ENCODE results near the gene C1QA. TPM values are rescaled to one million over a fixed set of nuclear protein-coding genes. Genes with fewer than 3 reads are reported as not detected.

C1QA gene
- total and polyA plus RNA-seq, 8 donors, result 2.9 to 127 (median 74.1) TPM

GRCh38 chr1:22646384-22646783, 10.0 kb downstream of the C1QA start:
- no peak overlapping the region for H3K27ac ChIP-seq
- H3K4me3 ChIP-seq, result peak overlapping the region in 1 of 4 donors; percentile 4
- WGBS, 5 donors, result 0 to 96% (median 3%) methylated on average over 1 of the region's 1 CpG
- H3K4me1 ChIP-seq, result peaks cover 0 to 10% (median 7%) of the 10 kb centered on the region in 4 donors
- H3K9me3 ChIP-seq, result no peaks in the 10 kb centered on the region
- TF ChIP-seq CTCF (IDR thresholded peaks at IDR 0.05), result no peak
- TF ChIP-seq POLR2A (IDR thresholded peaks at IDR 0.05), result no peak
- no peak for TF ChIP-seq POLR2AphosphoS5 (IDR thresholded peaks at IDR 0.05)
- H3K27me3 ChIP-seq, result peaks cover 0 to 37% (median 0%) of the 10 kb centered on the region in 3 donors
- H3K36me3 ChIP-seq, result no peaks in the 10 kb centered on the region
- DNase-seq, result no peak
- intact Hi-C loops (cut with DNase I; ENCODE audit: low total_unique reads), result no loop called here

- Histone ChIP-seq H3K27ac (no peak overlapping the region), H3K4me1 (no peaks in the 10 kb centered on the region), H3K36me3 (no peaks in the 10 kb centered on the region), H3K27me3 (peaks cover 0 to 33% (median 6%) of the 10 kb centered on the region in 3 donors), H3K4me3 (no peak overlapping the region), H3K9me3 (no peaks in the 10 kb centered on the region)
- no peak for DNase-seq
- WGBS, 5 donors, result 87 to 93% (median 88%) methylated on average over 13 of the region's 13 CpGs
- no peak for TF ChIP-seq EP300 (IDR thresholded peaks at IDR 0.05)
- TF ChIP-seq POLR2AphosphoS5 (IDR thresholded peaks at IDR 0.05), result no peak
- TF ChIP-seq CTCF (IDR thresholded peaks at IDR 0.05), result no peak
- no peak for TF ChIP-seq POLR2A (IDR thresholded peaks at IDR 0.05)
- intact Hi-C loops (cut with DNase I; ENCODE audit: low total_unique reads), result no loop called here
Measured at GRCh38 chr1:22650089-22650693, 13.8 kb downstream of the C1QA start.

GRCh38 chr1:22651941-22652856, 15.8 kb downstream of the C1QA start:
- DNase-seq, result no peak
- intact Hi-C loops (cut with DNase I; ENCODE audit: low total_unique reads), result no loop called here
- Histone ChIP-seq H3K27ac (no peak overlapping the region), H3K27me3 (peaks cover 0 to 49% (median 16%) of the 10 kb centered on the region in 3 donors), H3K9me3 (no peaks in the 10 kb centered on the region), H3K4me3 (no peak overlapping the region), H3K36me3 (no peaks in the 10 kb centered on the region), H3K4me1 (no peaks in the 10 kb centered on the region)
- TF ChIP-seq POLR2AphosphoS5 (IDR thresholded peaks at IDR 0.05) (no peak), CTCF (IDR thresholded peaks at IDR 0.05) (no peak), EP300 (IDR thresholded peaks at IDR 0.05) (no peak), POLR2A (IDR thresholded peaks at IDR 0.05) (no peak)
- WGBS, 5 donors, result 63 to 73% (median 66%) methylated on average over 15 of the region's 15 CpGs

DNA sequence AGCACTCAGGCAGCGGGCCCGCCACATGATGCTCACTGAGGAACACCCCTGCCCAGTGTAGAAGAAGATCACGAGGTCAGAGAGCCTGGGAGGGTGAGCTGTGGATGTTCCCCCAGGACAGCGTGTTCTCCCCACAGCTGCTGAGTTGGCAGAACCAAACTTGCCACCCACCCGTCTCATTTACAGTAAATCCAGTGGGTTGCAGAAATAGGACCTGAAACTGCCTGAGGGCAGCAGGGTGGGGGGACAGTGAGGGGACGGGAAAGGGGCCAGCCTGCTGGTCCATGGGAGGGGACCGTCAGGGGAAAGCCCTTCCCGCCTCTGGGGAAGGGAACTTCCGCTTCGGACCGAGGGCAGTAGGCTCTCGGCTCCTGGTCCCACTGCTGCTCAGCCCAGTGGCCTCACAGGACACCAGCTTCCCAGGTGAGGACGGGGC, 16.5 kb downstream of the C1QA start, which contains the start of gene C1QB:
C1QB (plus strand) TSS at position 356 of the 436 bp plus-strand sequence. CDS start 6,227 bp downstream, outside the sequence.
- no peaks in the 10 kb centered on the region for H3K9me3 ChIP-seq
- intact Hi-C loops (cut with DNase I; ENCODE audit: low total_unique reads), result no loop called here

More for the DNA sequence above, 16.5 kb downstream of the C1QA start, which contains the start of gene C1QB:
- no peak for DNase-seq
- Histone ChIP-seq H3K36me3 (no peaks in the 10 kb centered on the region), H3K27me3 (peaks cover 0 to 47% (median 16%) of the 10 kb centered on the region in 3 donors), H3K4me1 (no peaks in the 10 kb centered on the region), H3K27ac (peak within 1 kb of the TSS in 2 of 5 donors; percentile 26 to 38), H3K4me3 (peak within 1 kb of the TSS; percentile 8 to 22 (median 18))
- 74 to 81% (median 75%) methylated on average over 12 to 13 of the region's 13 CpGs for WGBS, 5 donors
- TF ChIP-seq EP300 (IDR thresholded peaks at IDR 0.05) (no peak), POLR2AphosphoS5 (IDR thresholded peaks at IDR 0.05) (peak in 2 of 3 donors; percentile 22 to 26)
